ENCODE measurements around the gene SEC14L2. TPM values are rescaled to one million over a fixed set of nuclear protein-coding genes. Genes with fewer than 3 reads are reported as not detected.
A peak's percentile ranks its signal among the peaks of the same experiment; 100 is the strongest.

The SEC14L2 gene
- total and polyA plus RNA-seq, 2 experiments from 2014 or later, result 2.5 to 4.2 TPM

DNA sequence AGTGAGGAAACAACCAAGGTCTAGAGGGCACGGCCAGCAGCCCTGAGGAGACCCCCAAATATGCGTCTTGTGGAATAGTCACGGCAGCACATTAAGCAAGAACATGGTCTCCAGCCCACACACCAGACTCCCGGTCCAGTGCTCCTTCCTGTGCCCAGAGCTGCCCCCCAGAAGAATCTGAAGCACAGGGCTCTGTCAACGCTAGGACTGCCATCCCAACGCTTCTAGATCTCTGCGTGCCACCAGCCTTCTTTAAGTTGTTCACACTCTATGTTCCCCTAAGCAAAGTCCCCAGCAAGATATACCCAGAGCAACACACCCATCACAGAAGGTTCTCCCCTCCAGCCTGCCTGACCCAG is 3.5 kb upstream of the SEC14L2 start:
- Mint-ChIP-seq H3K4me1 (peaks cover 29% of the 10 kb centered on the region), H3K9me3 (peaks cover 16% of the 10 kb centered on the region), H3K27me3 (ENCODE audit: insufficient read depth, low read depth, poor library complexity) (peaks cover 40% of the 10 kb centered on the region), H3K4me3 (no peak overlapping the region), H3K36me3 (ENCODE audit: low read depth) (peaks cover 4% of the 10 kb centered on the region), H3K27ac (no peak overlapping the region)
- TF ChIP-seq EZH2phosphoT487 (IDR thresholded peaks at IDR 0.05; ENCODE audit: unreplicated experiment) (no peak), ZNF114 (CRISPR knock-in tag; IDR thresholded peaks at IDR 0.05) (no peak), EZH2 (IDR thresholded peaks at IDR 0.05; ENCODE audit: low read depth, unreplicated experiment) (no peak), POLR2AphosphoS5 (IDR thresholded peaks at IDR 0.05; ENCODE audit: low read depth) (no peak), ZNF331 (CRISPR knock-in tag; IDR thresholded peaks at IDR 0.05; ENCODE audit: low read depth) (no peak), CREB1 (CRISPR knock-in tag; IDR thresholded peaks at IDR 0.05; ENCODE audit: low read depth) (no peak), NANOG (IDR thresholded peaks at IDR 0.05; ENCODE audit: borderline replicate concordance) (no peak), JUNB (IDR thresholded peaks at IDR 0.05; ENCODE audit: unreplicated experiment) (no peak), STAT1 (IDR thresholded peaks at IDR 0.05; ENCODE audit: unreplicated experiment) (no peak)
- TF ChIP-seq, protein P1, sequence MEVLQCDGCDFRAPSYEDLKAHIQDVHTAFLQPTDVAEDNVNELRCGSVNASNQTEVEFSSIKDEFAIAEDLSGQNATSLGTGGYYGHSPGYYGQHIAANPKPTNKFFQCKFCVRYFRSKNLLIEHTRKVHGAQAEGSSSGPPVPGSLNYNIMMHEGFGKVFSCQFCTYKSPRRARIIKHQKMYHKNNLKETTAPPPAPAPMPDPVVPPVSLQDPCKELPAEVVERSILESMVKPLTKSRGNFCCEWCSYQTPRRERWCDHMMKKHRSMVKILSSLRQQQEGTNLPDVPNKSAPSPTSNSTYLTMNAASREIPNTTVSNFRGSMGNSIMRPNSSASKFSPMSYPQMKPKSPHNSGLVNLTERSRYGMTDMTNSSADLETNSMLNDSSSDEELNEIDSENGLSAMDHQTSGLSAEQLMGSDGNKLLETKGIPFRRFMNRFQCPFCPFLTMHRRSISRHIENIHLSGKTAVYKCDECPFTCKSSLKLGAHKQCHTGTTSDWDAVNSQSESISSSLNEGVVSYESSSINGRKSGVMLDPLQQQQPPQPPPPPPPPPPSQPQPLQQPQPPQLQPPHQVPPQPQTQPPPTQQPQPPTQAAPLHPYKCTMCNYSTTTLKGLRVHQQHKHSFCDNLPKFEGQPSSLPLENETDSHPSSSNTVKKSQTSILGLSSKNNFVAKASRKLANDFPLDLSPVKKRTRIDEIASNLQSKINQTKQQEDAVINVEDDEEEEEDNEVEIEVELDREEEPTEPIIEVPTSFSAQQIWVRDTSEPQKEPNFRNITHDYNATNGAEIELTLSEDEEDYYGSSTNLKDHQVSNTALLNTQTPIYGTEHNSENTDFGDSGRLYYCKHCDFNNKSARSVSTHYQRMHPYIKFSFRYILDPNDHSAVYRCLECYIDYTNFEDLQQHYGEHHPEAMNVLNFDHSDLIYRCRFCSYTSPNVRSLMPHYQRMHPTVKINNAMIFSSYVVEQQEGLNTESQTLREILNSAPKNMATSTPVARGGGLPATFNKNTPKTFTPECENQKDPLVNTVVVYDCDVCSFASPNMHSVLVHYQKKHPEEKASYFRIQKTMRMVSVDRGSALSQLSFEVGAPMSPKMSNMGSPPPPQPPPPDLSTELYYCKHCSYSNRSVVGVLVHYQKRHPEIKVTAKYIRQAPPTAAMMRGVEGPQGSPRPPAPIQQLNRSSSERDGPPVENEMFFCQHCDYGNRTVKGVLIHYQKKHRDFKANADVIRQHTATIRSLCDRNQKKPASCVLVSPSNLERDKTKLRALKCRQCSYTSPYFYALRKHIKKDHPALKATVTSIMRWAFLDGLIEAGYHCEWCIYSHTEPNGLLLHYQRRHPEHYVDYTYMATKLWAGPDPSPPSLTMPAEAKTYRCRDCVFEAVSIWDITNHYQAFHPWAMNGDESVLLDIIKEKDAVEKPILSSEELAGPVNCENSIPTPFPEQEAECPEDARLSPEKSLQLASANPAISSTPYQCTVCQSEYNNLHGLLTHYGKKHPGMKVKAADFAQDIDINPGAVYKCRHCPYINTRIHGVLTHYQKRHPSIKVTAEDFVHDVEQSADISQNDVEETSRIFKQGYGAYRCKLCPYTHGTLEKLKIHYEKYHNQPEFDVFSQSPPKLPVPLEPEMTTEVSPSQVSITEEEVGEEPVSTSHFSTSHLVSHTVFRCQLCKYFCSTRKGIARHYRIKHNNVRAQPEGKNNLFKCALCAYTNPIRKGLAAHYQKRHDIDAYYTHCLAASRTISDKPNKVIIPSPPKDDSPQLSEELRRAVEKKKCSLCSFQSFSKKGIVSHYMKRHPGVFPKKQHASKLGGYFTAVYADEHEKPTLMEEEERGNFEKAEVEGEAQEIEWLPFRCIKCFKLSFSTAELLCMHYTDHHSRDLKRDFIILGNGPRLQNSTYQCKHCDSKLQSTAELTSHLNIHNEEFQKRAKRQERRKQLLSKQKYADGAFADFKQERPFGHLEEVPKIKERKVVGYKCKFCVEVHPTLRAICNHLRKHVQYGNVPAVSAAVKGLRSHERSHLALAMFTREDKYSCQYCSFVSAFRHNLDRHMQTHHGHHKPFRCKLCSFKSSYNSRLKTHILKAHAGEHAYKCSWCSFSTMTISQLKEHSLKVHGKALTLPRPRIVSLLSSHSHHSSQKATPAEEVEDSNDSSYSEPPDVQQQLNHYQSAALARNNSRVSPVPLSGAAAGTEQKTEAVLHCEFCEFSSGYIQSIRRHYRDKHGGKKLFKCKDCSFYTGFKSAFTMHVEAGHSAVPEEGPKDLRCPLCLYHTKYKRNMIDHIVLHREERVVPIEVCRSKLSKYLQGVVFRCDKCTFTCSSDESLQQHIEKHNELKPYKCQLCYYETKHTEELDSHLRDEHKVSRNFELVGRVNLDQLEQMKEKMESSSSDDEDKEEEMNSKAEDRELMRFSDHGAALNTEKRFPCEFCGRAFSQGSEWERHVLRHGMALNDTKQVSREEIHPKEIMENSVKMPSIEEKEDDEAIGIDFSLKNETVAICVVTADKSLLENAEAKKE (CRISPR knock-in tag; IDR thresholded peaks at IDR 0.05), result no peak
- TF ChIP-seq, protein P2, sequence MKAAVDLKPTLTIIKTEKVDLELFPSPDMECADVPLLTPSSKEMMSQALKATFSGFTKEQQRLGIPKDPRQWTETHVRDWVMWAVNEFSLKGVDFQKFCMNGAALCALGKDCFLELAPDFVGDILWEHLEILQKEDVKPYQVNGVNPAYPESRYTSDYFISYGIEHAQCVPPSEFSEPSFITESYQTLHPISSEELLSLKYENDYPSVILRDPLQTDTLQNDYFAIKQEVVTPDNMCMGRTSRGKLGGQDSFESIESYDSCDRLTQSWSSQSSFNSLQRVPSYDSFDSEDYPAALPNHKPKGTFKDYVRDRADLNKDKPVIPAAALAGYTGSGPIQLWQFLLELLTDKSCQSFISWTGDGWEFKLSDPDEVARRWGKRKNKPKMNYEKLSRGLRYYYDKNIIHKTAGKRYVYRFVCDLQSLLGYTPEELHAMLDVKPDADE (IDR thresholded peaks at IDR 0.05), result no peak
- TF ChIP-seq, protein P3, sequence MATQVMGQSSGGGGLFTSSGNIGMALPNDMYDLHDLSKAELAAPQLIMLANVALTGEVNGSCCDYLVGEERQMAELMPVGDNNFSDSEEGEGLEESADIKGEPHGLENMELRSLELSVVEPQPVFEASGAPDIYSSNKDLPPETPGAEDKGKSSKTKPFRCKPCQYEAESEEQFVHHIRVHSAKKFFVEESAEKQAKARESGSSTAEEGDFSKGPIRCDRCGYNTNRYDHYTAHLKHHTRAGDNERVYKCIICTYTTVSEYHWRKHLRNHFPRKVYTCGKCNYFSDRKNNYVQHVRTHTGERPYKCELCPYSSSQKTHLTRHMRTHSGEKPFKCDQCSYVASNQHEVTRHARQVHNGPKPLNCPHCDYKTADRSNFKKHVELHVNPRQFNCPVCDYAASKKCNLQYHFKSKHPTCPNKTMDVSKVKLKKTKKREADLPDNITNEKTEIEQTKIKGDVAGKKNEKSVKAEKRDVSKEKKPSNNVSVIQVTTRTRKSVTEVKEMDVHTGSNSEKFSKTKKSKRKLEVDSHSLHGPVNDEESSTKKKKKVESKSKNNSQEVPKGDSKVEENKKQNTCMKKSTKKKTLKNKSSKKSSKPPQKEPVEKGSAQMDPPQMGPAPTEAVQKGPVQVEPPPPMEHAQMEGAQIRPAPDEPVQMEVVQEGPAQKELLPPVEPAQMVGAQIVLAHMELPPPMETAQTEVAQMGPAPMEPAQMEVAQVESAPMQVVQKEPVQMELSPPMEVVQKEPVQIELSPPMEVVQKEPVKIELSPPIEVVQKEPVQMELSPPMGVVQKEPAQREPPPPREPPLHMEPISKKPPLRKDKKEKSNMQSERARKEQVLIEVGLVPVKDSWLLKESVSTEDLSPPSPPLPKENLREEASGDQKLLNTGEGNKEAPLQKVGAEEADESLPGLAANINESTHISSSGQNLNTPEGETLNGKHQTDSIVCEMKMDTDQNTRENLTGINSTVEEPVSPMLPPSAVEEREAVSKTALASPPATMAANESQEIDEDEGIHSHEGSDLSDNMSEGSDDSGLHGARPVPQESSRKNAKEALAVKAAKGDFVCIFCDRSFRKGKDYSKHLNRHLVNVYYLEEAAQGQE (IDR thresholded peaks at IDR 0.05; ENCODE audit: unreplicated experiment), result no peak
- TF ChIP-seq, protein P4, sequence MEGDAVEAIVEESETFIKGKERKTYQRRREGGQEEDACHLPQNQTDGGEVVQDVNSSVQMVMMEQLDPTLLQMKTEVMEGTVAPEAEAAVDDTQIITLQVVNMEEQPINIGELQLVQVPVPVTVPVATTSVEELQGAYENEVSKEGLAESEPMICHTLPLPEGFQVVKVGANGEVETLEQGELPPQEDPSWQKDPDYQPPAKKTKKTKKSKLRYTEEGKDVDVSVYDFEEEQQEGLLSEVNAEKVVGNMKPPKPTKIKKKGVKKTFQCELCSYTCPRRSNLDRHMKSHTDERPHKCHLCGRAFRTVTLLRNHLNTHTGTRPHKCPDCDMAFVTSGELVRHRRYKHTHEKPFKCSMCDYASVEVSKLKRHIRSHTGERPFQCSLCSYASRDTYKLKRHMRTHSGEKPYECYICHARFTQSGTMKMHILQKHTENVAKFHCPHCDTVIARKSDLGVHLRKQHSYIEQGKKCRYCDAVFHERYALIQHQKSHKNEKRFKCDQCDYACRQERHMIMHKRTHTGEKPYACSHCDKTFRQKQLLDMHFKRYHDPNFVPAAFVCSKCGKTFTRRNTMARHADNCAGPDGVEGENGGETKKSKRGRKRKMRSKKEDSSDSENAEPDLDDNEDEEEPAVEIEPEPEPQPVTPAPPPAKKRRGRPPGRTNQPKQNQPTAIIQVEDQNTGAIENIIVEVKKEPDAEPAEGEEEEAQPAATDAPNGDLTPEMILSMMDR (conservative IDR thresholded peaks at IDR 0.05; ENCODE audit: low read depth in 2 of 2), result no peak
- no peaks in the 10 kb centered on the region for H3K36me3 ChIP-seq (ENCODE audit: insufficient read depth)
- no peak overlapping the region for H3K27ac ChIP-seq (ENCODE audit: low read depth)
- H3K27me3 ChIP-seq (ENCODE audit: insufficient read depth), result peaks cover 29% of the 10 kb centered on the region
- H2AFZ ChIP-seq, result no peak overlapping the region
- peak overlapping the region; percentile 71 for H3K4me2 ChIP-seq
- no peaks in the 10 kb centered on the region for H3F3A ChIP-seq (replicated peaks; ENCODE audit: low read depth)
- H3K79me2 ChIP-seq (replicated peaks; ENCODE audit: insufficient read depth), result no peaks in the 10 kb centered on the region
- H3K4me1 ChIP-seq (ENCODE audit: insufficient read depth), result peaks cover 22% of the 10 kb centered on the region
- H3K4me3 ChIP-seq, result no peak overlapping the region
- H3K9me2 ChIP-seq (ENCODE audit: insufficient read depth), result no peaks in the 10 kb centered on the region
- DNase-seq (ENCODE audit: low spot score) (no peak), ATAC-seq (no peak)
- H4K20me1 ChIP-seq (replicated peaks; ENCODE audit: insufficient read depth), result no peaks in the 10 kb centered on the region
